ENCODE data around the gene SEMA4G. TPM values are rescaled to one million over a fixed set of nuclear protein-coding genes. Genes with fewer than 3 reads are reported as not detected.

SEMA4G gene
- total and polyA plus RNA-seq, 2 of the 13 experiments (the other 11 are each of a cell fraction or from before 2014, with no cell fraction given): 46.2 to 207 TPM

DNA sequence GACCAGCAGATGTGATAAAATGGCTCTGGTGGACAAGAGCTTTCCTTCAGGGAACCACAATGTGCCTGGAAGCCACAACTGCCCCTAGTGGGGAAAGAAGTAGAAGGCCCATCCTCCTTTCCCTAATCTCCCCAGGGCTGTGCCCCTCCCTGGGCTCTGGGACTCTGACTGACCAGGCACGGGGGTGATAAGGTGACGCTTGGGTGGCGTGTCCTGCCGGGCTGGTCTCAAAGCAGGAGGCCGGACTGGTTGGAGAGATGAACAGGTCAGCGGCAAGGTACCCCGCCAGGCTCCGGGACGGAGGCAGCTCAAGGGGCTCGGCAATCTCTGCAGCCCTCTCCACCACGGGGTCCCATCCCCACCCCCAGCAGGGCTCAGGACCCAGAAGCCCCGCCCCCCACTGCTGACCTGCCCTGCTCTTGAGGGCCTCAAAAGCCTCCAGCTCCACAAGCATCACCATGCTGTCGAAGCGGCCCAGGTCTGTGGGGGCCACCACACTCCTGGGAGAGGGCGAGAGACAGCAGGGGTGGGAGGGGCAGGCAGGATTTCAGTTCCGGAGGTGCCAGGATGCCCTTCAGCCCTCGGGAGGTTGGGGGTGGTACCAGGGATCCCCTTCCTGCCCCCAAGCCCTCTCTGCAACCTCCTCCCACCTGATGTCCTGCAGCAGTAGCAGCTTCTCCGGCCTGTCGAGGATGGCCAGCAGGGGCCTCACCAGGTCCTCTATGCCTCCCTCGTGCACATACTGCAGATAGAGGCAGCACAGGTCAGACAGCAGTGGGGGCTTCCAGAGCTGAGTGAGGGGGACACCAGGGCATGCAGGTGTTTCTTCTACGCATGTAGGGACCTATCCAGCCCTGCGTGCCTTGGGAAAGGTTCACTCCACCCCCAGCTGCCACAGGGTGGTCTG, 42.5 kb downstream of the SEMA4G start (continued):
- no peak for TF ChIP-seq BRD4 (CRISPR knock-in tag; IDR thresholded peaks at IDR 0.05)
- TF ChIP-seq ZNF749 (CRISPR knock-in tag; IDR thresholded peaks at IDR 0.05; ENCODE audit: borderline replicate concordance): no peak
- 0 out of 2 replicates have a peak, but pooled peaks have one; percentile 24 for TF ChIP-seq ZNF335 (CRISPR knock-in tag; IDR thresholded peaks at IDR 0.05)
- TF ChIP-seq SCMH1 (CRISPR knock-in tag; IDR thresholded peaks at IDR 0.05; ENCODE audit: borderline replicate concordance): no peak
- peak; percentile 20; the same call in 1 of the 2 replicates for TF ChIP-seq ZNF768 (CRISPR knock-in tag; IDR thresholded peaks at IDR 0.05)
- no peak for TF ChIP-seq KMT2A (CRISPR knock-in tag; IDR thresholded peaks at IDR 0.05)
- TF ChIP-seq, protein P1, sequence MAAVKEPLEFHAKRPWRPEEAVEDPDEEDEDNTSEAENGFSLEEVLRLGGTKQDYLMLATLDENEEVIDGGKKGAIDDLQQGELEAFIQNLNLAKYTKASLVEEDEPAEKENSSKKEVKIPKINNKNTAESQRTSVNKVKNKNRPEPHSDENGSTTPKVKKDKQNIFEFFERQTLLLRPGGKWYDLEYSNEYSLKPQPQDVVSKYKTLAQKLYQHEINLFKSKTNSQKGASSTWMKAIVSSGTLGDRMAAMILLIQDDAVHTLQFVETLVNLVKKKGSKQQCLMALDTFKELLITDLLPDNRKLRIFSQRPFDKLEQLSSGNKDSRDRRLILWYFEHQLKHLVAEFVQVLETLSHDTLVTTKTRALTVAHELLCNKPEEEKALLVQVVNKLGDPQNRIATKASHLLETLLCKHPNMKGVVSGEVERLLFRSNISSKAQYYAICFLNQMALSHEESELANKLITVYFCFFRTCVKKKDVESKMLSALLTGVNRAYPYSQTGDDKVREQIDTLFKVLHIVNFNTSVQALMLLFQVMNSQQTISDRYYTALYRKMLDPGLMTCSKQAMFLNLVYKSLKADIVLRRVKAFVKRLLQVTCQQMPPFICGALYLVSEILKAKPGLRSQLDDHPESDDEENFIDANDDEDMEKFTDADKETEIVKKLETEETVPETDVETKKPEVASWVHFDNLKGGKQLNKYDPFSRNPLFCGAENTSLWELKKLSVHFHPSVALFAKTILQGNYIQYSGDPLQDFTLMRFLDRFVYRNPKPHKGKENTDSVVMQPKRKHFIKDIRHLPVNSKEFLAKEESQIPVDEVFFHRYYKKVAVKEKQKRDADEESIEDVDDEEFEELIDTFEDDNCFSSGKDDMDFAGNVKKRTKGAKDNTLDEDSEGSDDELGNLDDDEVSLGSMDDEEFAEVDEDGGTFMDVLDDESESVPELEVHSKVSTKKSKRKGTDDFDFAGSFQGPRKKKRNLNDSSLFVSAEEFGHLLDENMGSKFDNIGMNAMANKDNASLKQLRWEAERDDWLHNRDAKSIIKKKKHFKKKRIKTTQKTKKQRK (IDR thresholded peaks at IDR 0.05; ENCODE audit: low read length): no peak
- TF ChIP-seq, protein P2, sequence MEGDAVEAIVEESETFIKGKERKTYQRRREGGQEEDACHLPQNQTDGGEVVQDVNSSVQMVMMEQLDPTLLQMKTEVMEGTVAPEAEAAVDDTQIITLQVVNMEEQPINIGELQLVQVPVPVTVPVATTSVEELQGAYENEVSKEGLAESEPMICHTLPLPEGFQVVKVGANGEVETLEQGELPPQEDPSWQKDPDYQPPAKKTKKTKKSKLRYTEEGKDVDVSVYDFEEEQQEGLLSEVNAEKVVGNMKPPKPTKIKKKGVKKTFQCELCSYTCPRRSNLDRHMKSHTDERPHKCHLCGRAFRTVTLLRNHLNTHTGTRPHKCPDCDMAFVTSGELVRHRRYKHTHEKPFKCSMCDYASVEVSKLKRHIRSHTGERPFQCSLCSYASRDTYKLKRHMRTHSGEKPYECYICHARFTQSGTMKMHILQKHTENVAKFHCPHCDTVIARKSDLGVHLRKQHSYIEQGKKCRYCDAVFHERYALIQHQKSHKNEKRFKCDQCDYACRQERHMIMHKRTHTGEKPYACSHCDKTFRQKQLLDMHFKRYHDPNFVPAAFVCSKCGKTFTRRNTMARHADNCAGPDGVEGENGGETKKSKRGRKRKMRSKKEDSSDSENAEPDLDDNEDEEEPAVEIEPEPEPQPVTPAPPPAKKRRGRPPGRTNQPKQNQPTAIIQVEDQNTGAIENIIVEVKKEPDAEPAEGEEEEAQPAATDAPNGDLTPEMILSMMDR (CRISPR knock-in tag; IDR thresholded peaks at IDR 0.05): peak; percentile 62
- peak; percentile 11 for TF ChIP-seq TEAD3 (CRISPR knock-in tag; optimal IDR thresholded peaks at IDR 0.05; ENCODE audit: borderline replicate concordance)
- TF ChIP-seq STAG1 (CRISPR knock-in tag; IDR thresholded peaks at IDR 0.05): peak; percentile 38; the same call in 1 of the 2 replicates
- TF ChIP-seq, protein P3, sequence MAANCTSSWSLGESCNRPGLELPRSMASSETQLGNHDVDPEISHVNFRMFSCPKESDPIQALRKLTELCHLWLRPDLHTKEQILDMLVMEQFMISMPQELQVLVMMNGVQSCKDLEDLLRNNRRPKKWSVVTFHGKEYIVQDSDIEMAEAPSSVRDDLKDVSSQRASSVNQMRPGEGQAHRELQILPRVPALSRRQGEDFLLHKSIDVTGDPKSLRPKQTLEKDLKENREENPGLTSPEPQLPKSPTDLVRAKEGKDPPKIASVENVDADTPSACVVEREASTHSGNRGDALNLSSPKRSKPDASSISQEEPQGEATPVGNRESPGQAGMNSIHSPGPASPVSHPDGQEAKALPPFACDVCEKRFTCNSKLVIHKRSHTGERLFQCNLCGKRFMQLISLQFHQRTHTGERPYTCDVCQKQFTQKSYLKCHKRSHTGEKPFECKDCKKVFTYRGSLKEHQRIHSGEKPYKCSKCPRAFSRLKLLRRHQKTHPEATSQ (CRISPR knock-in tag; IDR thresholded peaks at IDR 0.05; ENCODE audit: borderline replicate concordance): no peak
- TF ChIP-seq ZNF562 (CRISPR knock-in tag; IDR thresholded peaks at IDR 0.05; ENCODE audit: borderline replicate concordance): no peak
- TF ChIP-seq ATF1 (CRISPR knock-in tag; IDR thresholded peaks at IDR 0.05): no peak
- peak; percentile 52 for TF ChIP-seq SAP130 (CRISPR knock-in tag; IDR thresholded peaks at IDR 0.05; ENCODE audit: low read depth)
- TF ChIP-seq SOX6 (IDR thresholded peaks at IDR 0.05): no peak
- TF ChIP-seq SOX6 (CRISPR knock-in tag; IDR thresholded peaks at IDR 0.05): 0 out of 2 replicates have a peak, but pooled peaks have one; percentile 25
- no peak for TF ChIP-seq ZNF83 (CRISPR knock-in tag; IDR thresholded peaks at IDR 0.05; ENCODE audit: borderline replicate concordance)
- TF ChIP-seq JDP2 (CRISPR knock-in tag; IDR thresholded peaks at IDR 0.05; ENCODE audit: borderline replicate concordance): no peak
- TF ChIP-seq ZNF264 (CRISPR knock-in tag; IDR thresholded peaks at IDR 0.05): 0 out of 2 replicates have a peak, but pooled peaks have one; percentile 31
- TF ChIP-seq ZBTB20 (CRISPR knock-in tag; IDR thresholded peaks at IDR 0.05; ENCODE audit: borderline replicate concordance, low read depth): no peak
- TF ChIP-seq ZNF224 (CRISPR knock-in tag; IDR thresholded peaks at IDR 0.05): no peak
- 0 out of 2 replicates have a peak, but pooled peaks have one; percentile 6 for TF ChIP-seq ZNF614 (CRISPR knock-in tag; IDR thresholded peaks at IDR 0.05; ENCODE audit: borderline replicate concordance)
- TF ChIP-seq PCBP1 (IDR thresholded peaks at IDR 0.05; ENCODE audit: borderline replicate concordance, low read depth, low read length): no peak
- TF ChIP-seq RCOR2 (CRISPR knock-in tag; IDR thresholded peaks at IDR 0.05): no peak
- 0 out of 2 replicates have a peak, but pooled peaks have one; percentile 23 for TF ChIP-seq RBFOX2 (IDR thresholded peaks at IDR 0.05; ENCODE audit: low read depth, low read length)
